ENCODE measurements around the gene KLHDC3. TPM values are rescaled to one million over a fixed set of nuclear protein-coding genes. Genes with fewer than 3 reads are reported as not detected.

Gene KLHDC3
- total and polyA plus RNA-seq, 11 donors, result 79.4 to 180 (median 102) TPM

DNA sequence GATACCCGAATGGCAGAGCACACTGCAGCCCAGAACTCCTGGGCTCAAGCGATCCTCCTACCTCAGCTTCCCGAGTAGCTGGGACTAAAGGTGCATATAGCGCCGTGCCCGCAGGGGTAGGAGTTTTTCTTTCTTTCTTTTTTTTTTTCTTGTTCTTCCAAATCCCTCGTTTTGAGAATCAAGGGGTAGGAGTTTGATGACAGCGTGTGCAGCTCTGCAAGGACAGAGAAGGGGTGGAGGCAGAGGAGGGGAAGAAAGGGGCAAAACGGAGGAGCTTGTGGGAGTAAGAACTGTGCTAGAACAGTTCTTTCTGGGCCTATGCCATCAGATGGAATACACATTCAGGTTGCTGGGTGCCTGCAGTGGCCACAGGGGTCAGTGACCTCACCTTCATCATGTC is 22.7 kb downstream of the KLHDC3 start:
- DNase-seq (no peak), ATAC-seq (no peak)
- Histone ChIP-seq H3K9me3 (no peaks in the 10 kb centered on the region), H3K27ac (peak overlapping the region in 5 of 12 donors; percentile 6 to 80 (median 53)), H3K27me3 (no peaks in the 10 kb centered on the region), H3K36me3 (peaks cover 0 to 84% (median 68%) of the 10 kb centered on the region in 9 donors), H3K4me1 (peaks cover 0 to 24% (median 5%) of the 10 kb centered on the region in 12 donors), H3K4me3 (no peak overlapping the region)
- WGBS, 4 donors, result 90 to 92% (median 91%) methylated on average over 9 of the region's 9 CpGs
- no peak for TF ChIP-seq POLR2A (IDR thresholded peaks at IDR 0.05)
- TF ChIP-seq, protein P1, sequence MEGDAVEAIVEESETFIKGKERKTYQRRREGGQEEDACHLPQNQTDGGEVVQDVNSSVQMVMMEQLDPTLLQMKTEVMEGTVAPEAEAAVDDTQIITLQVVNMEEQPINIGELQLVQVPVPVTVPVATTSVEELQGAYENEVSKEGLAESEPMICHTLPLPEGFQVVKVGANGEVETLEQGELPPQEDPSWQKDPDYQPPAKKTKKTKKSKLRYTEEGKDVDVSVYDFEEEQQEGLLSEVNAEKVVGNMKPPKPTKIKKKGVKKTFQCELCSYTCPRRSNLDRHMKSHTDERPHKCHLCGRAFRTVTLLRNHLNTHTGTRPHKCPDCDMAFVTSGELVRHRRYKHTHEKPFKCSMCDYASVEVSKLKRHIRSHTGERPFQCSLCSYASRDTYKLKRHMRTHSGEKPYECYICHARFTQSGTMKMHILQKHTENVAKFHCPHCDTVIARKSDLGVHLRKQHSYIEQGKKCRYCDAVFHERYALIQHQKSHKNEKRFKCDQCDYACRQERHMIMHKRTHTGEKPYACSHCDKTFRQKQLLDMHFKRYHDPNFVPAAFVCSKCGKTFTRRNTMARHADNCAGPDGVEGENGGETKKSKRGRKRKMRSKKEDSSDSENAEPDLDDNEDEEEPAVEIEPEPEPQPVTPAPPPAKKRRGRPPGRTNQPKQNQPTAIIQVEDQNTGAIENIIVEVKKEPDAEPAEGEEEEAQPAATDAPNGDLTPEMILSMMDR (IDR thresholded peaks at IDR 0.05), result no peak
- intact Hi-C loops (cut with DNase I), result no loop called here

DNA sequence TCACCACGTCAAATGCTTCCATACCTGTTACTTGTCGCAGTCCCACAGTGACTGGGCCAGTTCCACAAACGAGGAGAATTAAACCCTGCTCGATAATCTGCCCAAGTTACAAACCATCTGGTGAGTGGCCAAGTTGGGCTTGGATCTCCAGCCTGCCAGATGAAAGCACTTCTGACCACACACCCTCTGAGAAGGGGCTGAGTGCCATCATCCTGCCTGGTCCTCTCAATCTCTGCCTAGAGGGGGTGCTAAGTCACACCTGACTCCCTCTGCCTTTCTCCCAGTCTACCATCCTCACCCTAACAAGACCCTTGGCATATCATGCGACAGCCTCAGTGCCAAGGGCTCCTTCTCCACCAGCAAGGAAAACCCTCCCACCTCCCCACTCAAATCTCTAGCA is 23.1 kb downstream of the KLHDC3 start:
- intact Hi-C loops (cut with DNase I), result no loop called here
- H3K9me3 ChIP-seq, result no peaks in the 10 kb centered on the region
- peaks cover 0 to 24% (median 5%) of the 10 kb centered on the region in 12 donors for H3K4me1 ChIP-seq
- peaks cover 0 to 82% (median 64%) of the 10 kb centered on the region in 9 donors for H3K36me3 ChIP-seq
- H3K27ac ChIP-seq, result peak overlapping the region in 4 of 12 donors; percentile 6 to 53 (median 36)
- ATAC-seq, result peak in 3 of 4 donors; percentile 28 to 42 (median 41)
- 49 to 67% (median 59%) methylated on average over 5 of the region's 5 CpGs for WGBS, 4 donors
- H3K4me3 ChIP-seq, result no peak overlapping the region
- TF ChIP-seq, protein P1 (IDR thresholded peaks at IDR 0.05), result no peak
- TF ChIP-seq POLR2A (IDR thresholded peaks at IDR 0.05), result no peak
- DNase-seq, result no peak
- no peaks in the 10 kb centered on the region for H3K27me3 ChIP-seq

- 80 to 84% (median 83%) methylated on average over 9 of the region's 9 CpGs for WGBS, 4 donors
- intact Hi-C loops (cut with DNase I), result no loop called here
- no peak for TF ChIP-seq POLR2A (IDR thresholded peaks at IDR 0.05)
- TF ChIP-seq, protein P1 (IDR thresholded peaks at IDR 0.05), result no peak
- peak overlapping the region in 1 of 12 donors; percentile 53 for H3K27ac ChIP-seq
- no peaks in the 10 kb centered on the region for H3K27me3 ChIP-seq
- ATAC-seq (no peak), DNase-seq (no peak)
- no peaks in the 10 kb centered on the region for H3K9me3 ChIP-seq
- H3K4me3 ChIP-seq, result no peak overlapping the region
- H3K36me3 ChIP-seq, result peaks cover 0 to 83% (median 62%) of the 10 kb centered on the region in 9 donors
- peaks cover 0 to 24% (median 5%) of the 10 kb centered on the region in 12 donors for H3K4me1 ChIP-seq
These were observed 23.7 kb downstream of the KLHDC3 start for GRCh38 chr6:43037706-43038105.

DNA sequence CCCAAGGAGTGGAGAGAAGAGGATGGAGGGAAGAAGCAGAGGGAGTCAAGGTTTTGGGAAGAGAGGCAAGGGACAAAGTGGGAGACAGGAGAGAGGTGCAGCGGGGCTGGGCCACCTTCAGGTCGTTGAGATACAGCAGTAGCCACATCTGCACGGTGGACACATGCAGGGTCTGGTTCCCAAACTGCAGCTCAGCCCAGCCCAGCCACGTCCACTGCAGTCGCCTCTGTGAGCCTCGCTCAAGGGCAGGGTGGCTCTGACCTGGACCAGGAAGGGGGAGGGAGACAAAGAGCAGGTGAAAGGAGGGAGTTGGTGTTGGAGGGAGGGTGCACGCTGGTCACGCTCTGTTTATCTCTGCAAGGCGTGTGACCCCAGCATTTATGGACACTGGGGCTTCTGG is 24.7 kb downstream of the KLHDC3 start:
- intact Hi-C loops (cut with DNase I), result no loop called here
- 76 to 86% (median 81%) methylated on average over 9 of the region's 9 CpGs for WGBS, 4 donors
- Histone ChIP-seq H3K36me3 (peaks cover 0 to 82% (median 62%) of the 10 kb centered on the region in 9 donors), H3K4me1 (peaks cover 0 to 24% (median 5%) of the 10 kb centered on the region in 12 donors), H3K27ac (no peak overlapping the region), H3K4me3 (no peak overlapping the region), H3K9me3 (no peaks in the 10 kb centered on the region), H3K27me3 (no peaks in the 10 kb centered on the region)
- ATAC-seq (no peak), DNase-seq (no peak)
- no peak for TF ChIP-seq POLR2A (IDR thresholded peaks at IDR 0.05)
- TF ChIP-seq, protein P1 (IDR thresholded peaks at IDR 0.05), result no peak

Data from heart left ventricle (tissue), 16 donors.